SK-N-SH (cell line): ENCODE data around the gene DDX25. TPM values are rescaled to one million over a fixed set of nuclear protein-coding genes. Genes with fewer than 3 reads are reported as not detected.

Source experiments
- CTCF ChIA-PET: fragments of 300-600, 350-600 bp; formaldehyde crosslinking; extraction: SDS; loops from one replicate; lab custom pipeline; 2021; lab: Yijun Ruan, JAX
- POLR2A ChIA-PET: fragments of 350-600 bp; sonication (Branson Sonifier 250); formaldehyde crosslinking; extraction: SDS; loops from one replicate; lab custom pipeline; 2020; ENCODE audit warnings: antibody characterized with exemption, inconsistent platforms; lab: Yijun Ruan, JAX
- DNase-seq: peaks from one replicate; pipeline ENCODE4 v3.0.0; 2012
- H2AFZ ChIP-seq: fragments of 200-600 bp; sonication (generic); 2 replicates; pipeline ENCODE4 v1.8.1; 2016; ENCODE audit warnings: antibody characterized with exemption, mild to moderate bottlenecking, low read depth
- H3F3A ChIP-seq: fragments of 200-600 bp; sonication (generic); replicated peaks from 2 replicates; pipeline ENCODE3; 2016; ENCODE audit warnings: antibody characterized with exemption, mild to moderate bottlenecking; ENCODE audit not compliant: insufficient read depth
- H3K27ac ChIP-seq, 2 experiments: fragments of 200-500 bp in 1 of 2; fragments of 200-600 bp in 1 of 2; sonication (Bioruptor generic) in 1 of 2; sonication (generic), shearing (Covaris generic) in 1 of 2; 2 replicates each; pipeline versions ENCODE4 v1.5.1 to v1.6.1; 2014 to 2016; ENCODE audit warnings: low read depth in 2 of 2, inconsistent platforms in 1 of 2, low read length in 1 of 2, mild to moderate bottlenecking in 1 of 2, mixed read lengths in 1 of 2
- H3K27me3 ChIP-seq: fragments of 200-600 bp; sonication (generic), shearing (Covaris generic); 2 replicates; pipeline ENCODE4 v1.6.1; 2016; ENCODE audit warnings: mixed run types; ENCODE audit not compliant: insufficient read depth
- H3K36me3 ChIP-seq, 2 experiments: fragments of 200-500 bp in 1 of 2; fragments of 200-600 bp in 1 of 2; sonication (Bioruptor generic) in 1 of 2; sonication (generic) in 1 of 2; replicated peaks in 1 of 2; 2 replicates each; pipeline versions ENCODE3 to v1.5.1; 2014 to 2016; ENCODE audit warnings: low read length in 1 of 2, mild to moderate bottlenecking in 1 of 2; ENCODE audit not compliant: insufficient read depth in 2 of 2, control insufficient read depth in 1 of 2
- H3K4me1 ChIP-seq, 2 experiments: fragments of 200-500 bp in 1 of 2; fragments of 200-600 bp in 1 of 2; sonication (Bioruptor generic) in 1 of 2; sonication (generic), shearing (Covaris generic) in 1 of 2; 2 replicates each; pipeline versions ENCODE4 v1.5.1 to v1.6.1; 2014 to 2016; ENCODE audit warnings: low read depth in 1 of 2, low read length in 1 of 2, mixed run types in 1 of 2; ENCODE audit not compliant: insufficient read depth in 2 of 2, control insufficient read depth in 1 of 2
- H3K4me2 ChIP-seq: fragments of 200-600 bp; sonication (generic), shearing (Covaris generic); 2 replicates; pipeline ENCODE4 v1.6.1; 2017; ENCODE audit warnings: mixed run types
- H3K4me3 ChIP-seq, 2 experiments: fragments of 200-500 bp in 1 of 2; fragments of 200-600 bp in 1 of 2; sonication (Bioruptor generic) in 1 of 2; sonication (generic), shearing (Covaris generic) in 1 of 2; 2 replicates each; pipeline versions ENCODE4 v1.5.1 to v1.8.1; 2014 to 2016; ENCODE audit warnings: low read depth in 2 of 2, inconsistent platforms in 1 of 2, low read length in 1 of 2, mild to moderate bottlenecking in 1 of 2, mixed read lengths in 1 of 2, moderate library complexity in 1 of 2
- H3K79me2 ChIP-seq: fragments of 200-600 bp; sonication (generic); 2 replicates; pipeline ENCODE4 v1.8.1; 2017; ENCODE audit warnings: mild to moderate bottlenecking; ENCODE audit not compliant: insufficient read depth
- H3K9ac ChIP-seq: fragments of 200-600 bp; sonication (generic); 2 replicates; pipeline ENCODE4 v1.6.1; 2017; ENCODE audit warnings: mixed run types
- H3K9me2 ChIP-seq: fragments of 200-600 bp; sonication (generic); 2 replicates; pipeline ENCODE4 v1.6.1; 2017; ENCODE audit warnings: mixed run types
- H3K9me3 ChIP-seq: fragments of 200-600 bp; sonication (generic); 2 replicates; pipeline ENCODE4 v1.6.1; 2017; ENCODE audit warnings: mixed run types, mild to moderate bottlenecking, moderate library complexity
- H4K20me1 ChIP-seq: fragments of 200-600 bp; sonication (generic); 2 replicates; pipeline ENCODE4 v1.6.1; 2017; ENCODE audit warnings: mild to moderate bottlenecking, mixed run types; ENCODE audit not compliant: insufficient read depth
- FOSL2 ChIP-seq: IDR thresholded peaks from 2 replicates; pipeline ENCODE4 v1.4.0; 2012; ENCODE audit warnings: low read depth, mild to moderate bottlenecking, moderate library complexity, borderline replicate concordance
- FOXJ3 ChIP-seq: sonication (generic); formaldehyde crosslinking; IDR thresholded peaks from 2 replicates; pipeline ENCODE4 v1.5.1; 2020; ENCODE audit warnings: mild to moderate bottlenecking, missing genetic modification reagents
- FOXM1 ChIP-seq: IDR thresholded peaks from 2 replicates; pipeline ENCODE4 v1.4.0; 2012; ENCODE audit warnings: low read depth, mild to moderate bottlenecking
- NFIC ChIP-seq: IDR thresholded peaks from 2 replicates; pipeline ENCODE4 v1.4.0; 2012; ENCODE audit warnings: borderline replicate concordance
- NRF1 ChIP-seq: IDR thresholded peaks from 2 replicates; pipeline ENCODE4 v1.6.1; 2012; ENCODE audit warnings: low read depth, mild to moderate bottlenecking, low read length
- PBX3 ChIP-seq: IDR thresholded peaks from 2 replicates; pipeline ENCODE4; 2012
- RAD21 ChIP-seq: IDR thresholded peaks from 2 replicates; pipeline ENCODE4 v1.6.1; 2012; ENCODE audit warnings: mild to moderate bottlenecking, low read length
- RXRA ChIP-seq: IDR thresholded peaks from 2 replicates; pipeline ENCODE4 v1.4.0; 2012; ENCODE audit warnings: low read depth, mild to moderate bottlenecking, borderline replicate concordance
- SIN3A ChIP-seq: IDR thresholded peaks from 2 replicates; pipeline ENCODE4 v1.6.1; 2012; ENCODE audit warnings: low read depth, mild to moderate bottlenecking, low read length, moderate library complexity, borderline replicate concordance
- SMC3 ChIP-seq: IDR thresholded peaks from 2 replicates; pipeline ENCODE4 v1.6.1; 2012; ENCODE audit warnings: low read depth, low read length, improper control_type of control experiment
- TCF12 ChIP-seq: IDR thresholded peaks from 2 replicates; pipeline ENCODE4 v1.4.0; 2012
- TEAD4 ChIP-seq: IDR thresholded peaks from 2 replicates; pipeline ENCODE4 v1.4.0; 2012; ENCODE audit warnings: mild to moderate bottlenecking, borderline replicate concordance; ENCODE audit not compliant: insufficient read depth
- USF2 ChIP-seq: fragments of 150-350 bp; IDR thresholded peaks from 2 replicates; pipeline ENCODE4 v1.6.1; 2017; ENCODE audit warnings: antibody characterized with exemption, low read length, low read depth, borderline replicate concordance
- WGBS: methylation state at CpG from one replicate; pipeline ENCODE4 v1.1.6; 2017; ENCODE audit warnings: low lambda C conversion rate; 5-methylcytosine and 5-hydroxymethylcytosine counted together
- polyA plus RNA-seq, 3 experiments: library from polyadenylated mRNA; depleted of rRNA; stranded (reverse); fragments of >200 nt; gene quantifications; 2 replicates each; pipeline ENCODE4 v1.2.3, GENCODE V29; 2012
- TF ChIP-seq, protein P1 (sequence below): fragments of 200-600 bp; sonication (generic); IDR thresholded peaks from 2 replicates; pipeline ENCODE4 v1.6.1; 2017; ENCODE audit warnings: antibody characterized with exemption, mild to moderate bottlenecking, moderate library complexity

Gene DDX25
- polyA plus RNA-seq, 1 of the 3 experiments (the other 2 are of a cell fraction), result 0.12 TPM

DNA sequence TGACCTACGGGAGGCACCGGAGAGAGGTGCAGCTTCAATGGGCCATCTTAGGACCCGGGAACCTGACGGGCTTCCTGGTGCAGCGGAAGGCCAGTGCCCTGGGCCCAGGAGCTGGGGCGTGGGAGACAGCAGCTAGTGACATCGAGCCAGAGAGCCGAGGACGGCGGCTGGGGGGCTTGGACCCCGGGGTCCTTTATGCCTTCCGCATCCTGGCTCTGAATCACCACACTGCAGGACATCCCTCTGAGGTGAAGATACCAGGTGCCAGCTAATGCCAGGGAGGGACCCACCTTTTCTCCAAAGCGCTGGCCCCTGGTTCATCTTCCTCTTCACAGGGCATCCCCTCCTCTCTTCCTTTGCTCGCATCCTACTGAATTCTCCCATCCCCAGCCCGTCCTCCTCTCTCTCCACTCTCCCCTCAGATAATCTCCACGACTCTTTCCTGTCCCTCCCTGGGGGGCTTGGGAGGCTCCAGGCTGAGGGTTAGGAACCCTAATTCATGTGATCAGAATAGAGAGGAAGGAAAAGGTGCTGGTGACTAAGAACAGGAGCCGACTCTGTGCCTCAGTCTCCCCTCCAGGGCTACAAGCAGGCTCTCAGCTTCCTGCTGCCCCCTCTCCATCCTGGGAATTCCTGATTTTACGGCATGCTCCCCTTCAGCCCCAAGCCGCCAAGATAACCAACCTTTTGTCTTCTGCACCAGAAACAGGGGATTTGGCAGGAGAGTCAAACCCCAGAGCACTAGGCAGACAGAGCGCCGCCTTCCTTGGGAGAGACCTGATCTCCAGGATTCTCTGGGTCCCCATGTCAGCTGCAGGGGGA, 50.0 kb downstream of the DDX25 start:
- CTCF ChIA-PET, result interaction anchor here (1.0 to 1.4 kb wide), 4 partner anchors 29 to 107 kb away, joined by 3 to 6 read pairs (median 3); no protein-coding TSS in a partner anchor
- WGBS, result 84% methylated on average over 17 of the region's 21 CpGs
- POLR2A ChIA-PET, result no interaction called here
- H3K9me2 ChIP-seq, result no peaks in the 10 kb centered on the region
- no peak overlapping the region for H3K9ac ChIP-seq
- no peak overlapping the region; a peak in 1 of 4 replicates for H3K27ac ChIP-seq
- no peaks in the 10 kb centered on the region for H3F3A ChIP-seq
- no peaks in the 10 kb centered on the region for H3K9me3 ChIP-seq
- no peak overlapping the region for H3K4me2 ChIP-seq
- H3K36me3 ChIP-seq, result peaks cover 0 to 11% of the 10 kb centered on the region in 2 experiments
- no peaks in the 10 kb centered on the region for H3K27me3 ChIP-seq
- peaks cover 0 to 46% of the 10 kb centered on the region in 2 experiments; a peak in 2 of 4 replicates for H3K4me1 ChIP-seq
- no peak for TF ChIP-seq NFIC
- no peak for TF ChIP-seq SMC3
- no peak for TF ChIP-seq RAD21
- no peak for TF ChIP-seq USF2
- no peak for TF ChIP-seq PBX3
- TF ChIP-seq FOXJ3 (CRISPR knock-in tag), result no peak
- TF ChIP-seq NRF1, result no peak
- H4K20me1 ChIP-seq, result no peaks in the 10 kb centered on the region
- no peak overlapping the region for H3K4me3 ChIP-seq
- H2AFZ ChIP-seq, result no peak overlapping the region
- DNase-seq, result no peak
- no peaks in the 10 kb centered on the region for H3K79me2 ChIP-seq

DNA sequence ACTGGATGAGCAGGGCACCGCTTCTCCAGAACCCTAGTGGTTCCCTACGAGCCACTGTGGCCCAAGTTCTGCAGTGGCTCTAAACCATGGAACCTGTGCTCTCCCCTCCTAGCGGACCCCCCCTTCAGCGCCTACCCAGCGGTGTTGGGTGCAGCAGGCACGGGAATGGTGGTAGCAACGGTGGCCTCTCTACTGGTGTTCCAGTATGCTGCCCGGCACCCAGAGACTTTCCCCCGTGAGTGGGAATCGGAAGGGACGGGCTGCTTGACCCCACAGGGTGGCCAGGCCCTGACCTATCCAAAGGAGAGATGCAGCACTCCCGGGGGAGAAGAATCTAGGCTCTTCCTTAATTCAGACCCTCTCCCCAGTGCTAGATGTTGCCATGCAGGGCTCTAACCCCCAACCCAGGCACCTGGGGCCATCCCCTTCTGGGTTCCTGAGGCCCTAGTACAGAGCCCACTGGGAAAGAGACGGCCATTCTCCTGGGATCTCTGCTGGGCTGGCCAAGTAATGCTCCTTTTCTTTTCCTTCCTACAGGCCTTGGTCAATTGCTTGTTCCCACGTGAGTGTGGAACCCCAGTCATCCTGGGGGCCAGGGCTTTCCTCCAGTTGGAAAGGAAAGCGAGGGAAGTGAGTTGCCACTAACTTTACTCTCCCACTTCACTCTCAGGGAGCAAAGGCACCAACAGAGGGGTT, 50.8 kb downstream of the DDX25 start:
- Histone ChIP-seq H3K4me1 (peaks cover 0 to 38% of the 10 kb centered on the region in 2 experiments; a peak in 2 of 4 replicates), H3K79me2 (no peaks in the 10 kb centered on the region), H3K9ac (no peak overlapping the region), H3K4me2 (no peak overlapping the region), H3K4me3 (no peak overlapping the region), H3K27ac (no peak overlapping the region; a peak in 1 of 4 replicates), H3K9me3 (no peaks in the 10 kb centered on the region), H3K9me2 (no peaks in the 10 kb centered on the region), H3F3A (no peaks in the 10 kb centered on the region), H3K36me3 (peaks cover 0 to 11% of the 10 kb centered on the region in 2 experiments), H3K27me3 (no peaks in the 10 kb centered on the region), H4K20me1 (no peaks in the 10 kb centered on the region), H2AFZ (no peak overlapping the region)
- ChIA-PET CTCF (interaction anchor here (1.9 kb wide), 1 partner anchor 239 kb away, joined by 9 read pairs; no protein-coding TSS in a partner anchor), POLR2A (no interaction called here)
- TF ChIP-seq, protein P1, sequence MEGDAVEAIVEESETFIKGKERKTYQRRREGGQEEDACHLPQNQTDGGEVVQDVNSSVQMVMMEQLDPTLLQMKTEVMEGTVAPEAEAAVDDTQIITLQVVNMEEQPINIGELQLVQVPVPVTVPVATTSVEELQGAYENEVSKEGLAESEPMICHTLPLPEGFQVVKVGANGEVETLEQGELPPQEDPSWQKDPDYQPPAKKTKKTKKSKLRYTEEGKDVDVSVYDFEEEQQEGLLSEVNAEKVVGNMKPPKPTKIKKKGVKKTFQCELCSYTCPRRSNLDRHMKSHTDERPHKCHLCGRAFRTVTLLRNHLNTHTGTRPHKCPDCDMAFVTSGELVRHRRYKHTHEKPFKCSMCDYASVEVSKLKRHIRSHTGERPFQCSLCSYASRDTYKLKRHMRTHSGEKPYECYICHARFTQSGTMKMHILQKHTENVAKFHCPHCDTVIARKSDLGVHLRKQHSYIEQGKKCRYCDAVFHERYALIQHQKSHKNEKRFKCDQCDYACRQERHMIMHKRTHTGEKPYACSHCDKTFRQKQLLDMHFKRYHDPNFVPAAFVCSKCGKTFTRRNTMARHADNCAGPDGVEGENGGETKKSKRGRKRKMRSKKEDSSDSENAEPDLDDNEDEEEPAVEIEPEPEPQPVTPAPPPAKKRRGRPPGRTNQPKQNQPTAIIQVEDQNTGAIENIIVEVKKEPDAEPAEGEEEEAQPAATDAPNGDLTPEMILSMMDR, result no peak
- TF ChIP-seq SIN3A, result no peak
- no peak for TF ChIP-seq FOSL2
- no peak for TF ChIP-seq RXRA
- no peak for TF ChIP-seq TCF12
- no peak for TF ChIP-seq FOXM1
- TF ChIP-seq TEAD4, result no peak
- 81% methylated on average over 10 of the region's 15 CpGs for WGBS
- DNase-seq, result no peak
